LHCN-M2 (cell line): ENCODE measurements around the gene FAAP20. TPM values are rescaled to one million over a fixed set of nuclear protein-coding genes. Genes with fewer than 3 reads are reported as not detected.

ENCODE experiments used
- DNase-seq: peaks from one replicate; pipeline ENCODE4 v3.0.0-alpha.2; 2012; ENCODE audit warnings: low read depth
- total RNA-seq: library from RNA; depleted of rRNA; stranded (reverse); fragments of >200 nt; gene quantifications from 2 replicates; pipeline ENCODE4 v1.2.3, GENCODE V29; 2014

Gene FAAP20
- total RNA-seq, 1 experiment from 2014 or later = 47.5 TPM

- DNase-seq = no peak
Measured at GRCh38 chr1:2179283-2180013, 15.1 kb downstream of the FAAP20 start.

- DNase-seq = no peak
Measured at GRCh38 chr1:2178875-2179274, 15.7 kb downstream of the FAAP20 start.

GRCh38 chr1:2177946-2178538 lies 16.5 kb downstream of the FAAP20 start:
- DNase-seq = no peak

- DNase-seq = no peak
Measured at GRCh38 chr1:2177541-2177940, 17.0 kb downstream of the FAAP20 start.

GRCh38 chr1:2176615-2177014 lies 18.0 kb downstream of the FAAP20 start:
- no peak for DNase-seq

- DNase-seq = no peak
Measured at GRCh38 chr1:2175681-2176454, 18.7 kb downstream of the FAAP20 start.

- no peak for DNase-seq
Measured at GRCh38 chr1:2175055-2175414, 19.5 kb downstream of the FAAP20 start.

- peak; percentile 44 for DNase-seq
Measured at GRCh38 chr1:2174348-2175054, 20.1 kb downstream of the FAAP20 start.

- no peak for DNase-seq
Measured at GRCh38 chr1:2173546-2174347, 20.8 kb downstream of the FAAP20 start.

GRCh38 chr1:2172551-2173146 lies 21.9 kb downstream of the FAAP20 start:
- DNase-seq = no peak

GRCh38 chr1:2172012-2172411 lies 22.6 kb downstream of the FAAP20 start:
- no peak for DNase-seq

GRCh38 chr1:2170211-2170610 lies 24.4 kb downstream of the FAAP20 start:
- DNase-seq = no peak

GRCh38 chr1:2169200-2169836 lies 25.3 kb downstream of the FAAP20 start:
- no peak for DNase-seq

- no peak for DNase-seq
Measured at GRCh38 chr1:2168535-2168934, 26.0 kb downstream of the FAAP20 start.

GRCh38 chr1:2168090-2168489 lies 26.5 kb downstream of the FAAP20 start:
- DNase-seq = no peak

GRCh38 chr1:2166695-2167094 lies 27.9 kb downstream of the FAAP20 start:
- DNase-seq = no peak

- no peak for DNase-seq
Measured at GRCh38 chr1:2166254-2166653, 28.3 kb downstream of the FAAP20 start.

GRCh38 chr1:2165646-2166045 lies 28.9 kb downstream of the FAAP20 start:
- no peak for DNase-seq

GRCh38 chr1:2163205-2163604 lies 31.4 kb downstream of the FAAP20 start:
- no peak for DNase-seq
